Measurements from ENCODE around the gene EEF2K.

Gene EEF2K

DNA sequence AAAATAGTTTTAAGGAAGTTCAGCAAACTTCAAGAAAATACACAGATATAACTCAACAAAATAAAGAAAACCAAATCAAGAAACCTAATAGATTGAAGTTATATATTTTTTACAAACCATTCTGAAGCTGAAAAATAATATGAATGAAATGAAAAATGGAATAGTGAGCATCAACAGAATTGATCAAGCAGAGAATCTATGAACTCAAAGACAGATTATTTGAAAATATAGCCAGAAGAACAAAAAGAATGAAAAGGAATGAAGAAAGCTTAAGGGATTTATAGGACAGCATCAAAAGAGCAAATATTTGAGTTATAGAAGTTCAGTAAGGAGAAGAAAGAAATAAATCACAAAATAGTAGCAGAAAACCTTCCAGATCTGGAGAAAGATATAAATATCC lies 130.5 kb downstream of the EEF2K start:
- DNase-seq (ENCODE audit: low read depth): no peak

DNA sequence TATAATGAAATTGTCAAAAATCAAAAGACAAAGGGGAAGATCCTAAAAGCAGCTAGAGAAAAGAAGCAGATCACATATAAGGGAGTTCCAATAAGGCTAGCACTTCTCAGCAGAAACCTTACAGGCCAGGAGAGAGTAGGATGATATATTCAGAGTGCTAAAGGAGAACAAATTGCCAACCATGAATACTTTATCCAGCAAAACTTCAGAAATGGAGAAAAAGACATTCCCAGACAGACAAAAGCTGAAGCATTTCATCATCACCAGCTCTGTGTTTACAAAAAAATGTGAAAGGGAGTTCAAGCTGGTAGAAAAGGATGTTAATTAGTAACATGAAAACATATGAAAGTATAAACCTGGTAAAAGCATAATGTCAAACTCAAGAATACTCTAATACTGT lies 131.0 kb downstream of the EEF2K start:
- DNase-seq (ENCODE audit: low read depth): no peak

DNA sequence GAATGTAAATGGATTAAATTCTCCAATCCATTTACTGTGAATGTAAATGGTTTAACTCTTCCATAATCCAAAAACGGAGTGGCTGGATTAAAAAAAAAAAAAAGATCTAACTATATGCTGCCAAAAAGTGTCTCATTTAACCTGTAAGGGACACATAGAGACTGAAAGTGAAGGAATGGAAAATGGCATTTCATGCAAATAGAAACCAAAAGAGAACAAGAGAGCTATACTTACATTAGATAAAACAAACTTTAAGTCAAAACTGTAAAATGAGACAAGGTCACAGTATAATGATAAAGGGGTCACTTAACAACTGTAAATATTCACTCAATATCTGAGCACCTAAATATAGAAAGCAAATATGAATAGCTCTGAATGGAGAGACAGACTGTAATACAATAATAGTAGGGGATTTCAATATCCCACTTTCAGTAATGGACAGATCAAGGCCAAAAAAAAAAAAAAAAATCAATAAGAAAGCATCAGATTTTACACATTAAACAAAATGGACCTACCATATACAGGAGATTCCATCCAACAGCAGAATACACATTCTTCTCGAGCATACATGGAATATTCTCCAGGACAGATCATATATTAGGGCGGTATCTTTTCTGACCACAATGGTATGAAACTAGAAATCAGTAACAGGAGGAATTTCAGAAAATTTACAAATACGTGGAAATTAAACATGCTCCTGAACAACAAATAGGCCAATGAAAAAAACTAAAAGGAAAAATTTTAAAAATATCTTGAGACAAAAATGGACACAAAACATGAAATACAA lies 132.0 kb downstream of the EEF2K start:
- no peak for DNase-seq (ENCODE audit: low read depth)

All from T follicular helper cell (primary cell).